ENCODE results near the gene CPNE5.
"Not testable (repeated sequence)": the region's sequence is repeated elsewhere in the genome, so short reads cannot be mapped to it uniquely, and the experiment has no call there.

CPNE5 gene

DNA sequence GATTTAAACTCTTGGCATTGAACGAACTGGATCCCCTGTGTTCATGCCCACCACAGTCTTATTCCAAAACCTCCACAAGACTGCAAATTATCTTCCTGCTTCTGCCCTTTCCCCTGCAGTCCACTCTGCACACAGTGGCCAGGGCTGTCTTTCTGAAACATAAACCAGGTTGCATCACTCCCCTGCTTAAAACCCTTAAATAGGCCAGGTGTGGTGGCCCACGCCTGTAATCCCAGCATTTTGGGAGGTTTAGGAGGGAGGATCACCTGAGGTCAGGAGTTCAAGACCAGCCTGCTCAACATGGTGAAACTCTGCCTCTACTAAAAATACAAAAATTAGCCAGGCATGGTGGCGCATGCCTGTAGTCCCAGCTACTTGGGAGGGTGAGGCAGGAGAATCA lies 26.2 kb downstream of the CPNE5 start:
- not testable (repeated sequence) for DNase-seq

GRCh38 chr6:36809941-36810803 lies 29.1 kb downstream of the CPNE5 start:
- no peak for DNase-seq

- DNase-seq: no peak
Observed at GRCh38 chr6:36809156-36809555, 30.1 kb downstream of the CPNE5 start.

- DNase-seq: no peak
Observed at GRCh38 chr6:36808634-36809033, 30.6 kb downstream of the CPNE5 start.

DNA sequence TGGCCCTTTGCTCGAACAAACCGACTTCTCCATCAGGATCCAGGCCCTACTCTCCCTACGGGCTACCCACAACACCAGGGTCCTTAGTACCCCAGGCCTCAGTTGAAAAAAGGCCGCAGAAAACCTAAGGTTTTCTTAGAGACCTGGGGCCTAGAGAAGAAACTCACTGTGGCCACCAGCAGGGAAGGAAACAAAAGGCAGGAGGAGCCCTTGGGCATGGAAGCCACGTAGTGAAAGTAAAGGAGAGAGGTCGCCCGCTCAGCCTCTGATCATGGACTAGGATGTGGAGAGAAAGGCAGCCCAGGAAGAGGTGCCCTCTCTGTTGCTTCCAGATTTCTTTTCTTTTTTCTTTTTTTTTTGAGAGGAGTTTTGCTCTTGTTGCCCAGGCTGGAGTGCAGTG lies 31.5 kb downstream of the CPNE5 start:
- DNase-seq: no peak

GRCh38 chr6:36807143-36807542 lies 32.1 kb downstream of the CPNE5 start:
- DNase-seq: no peak

DNA sequence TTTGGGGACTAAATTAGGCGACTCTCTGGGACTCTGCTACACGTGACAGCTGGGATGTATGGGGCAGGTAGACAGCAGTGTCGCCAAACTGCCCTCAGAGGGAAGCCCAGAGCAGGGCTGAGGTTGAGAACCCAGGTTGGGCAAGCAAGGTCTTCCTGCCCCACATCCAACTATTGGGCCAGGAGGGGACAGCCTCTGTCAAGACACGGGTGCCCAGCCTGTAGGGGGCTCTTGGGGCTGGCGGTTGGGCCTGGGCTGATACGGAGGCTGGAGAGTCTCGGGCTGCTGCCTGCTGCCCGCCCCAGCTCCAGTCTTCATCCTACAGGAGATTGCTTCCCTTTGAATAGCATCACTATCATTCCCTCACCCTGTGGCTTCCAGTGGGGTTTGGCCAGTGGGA lies 33.3 kb downstream of the CPNE5 start:
- DNase-seq: peak; percentile 21

- DNase-seq: no peak
Observed at GRCh38 chr6:36805096-36805797, 34.0 kb downstream of the CPNE5 start.

GRCh38 chr6:36804563-36804962 lies 34.7 kb downstream of the CPNE5 start:
- DNase-seq: no peak

- no peak for DNase-seq
Observed at GRCh38 chr6:36803908-36804307, 35.3 kb downstream of the CPNE5 start.

DNA sequence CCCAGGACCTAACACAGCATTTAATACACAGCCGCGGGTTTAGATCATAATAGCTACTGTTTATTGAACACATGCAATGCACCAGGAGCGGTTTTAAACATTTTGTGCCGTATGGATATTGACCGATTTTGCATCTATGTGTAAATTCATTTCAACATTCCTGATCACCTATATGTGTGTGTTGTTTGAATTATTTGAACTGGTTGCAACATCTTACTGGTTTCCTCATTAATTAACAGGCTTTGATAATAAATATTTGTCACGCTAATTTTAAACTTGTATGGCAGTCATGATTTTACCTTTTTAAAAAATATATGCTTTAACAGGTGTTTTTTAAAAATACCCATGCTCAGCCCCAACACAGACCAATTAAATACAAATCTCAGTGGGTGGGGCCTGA lies 35.8 kb downstream of the CPNE5 start:
- DNase-seq: no peak

- DNase-seq: no peak
Observed at GRCh38 chr6:36800223-36801076, 38.8 kb downstream of the CPNE5 start.

GRCh38 chr6:36798852-36799251 lies 40.4 kb downstream of the CPNE5 start:
- no peak for DNase-seq

DNA sequence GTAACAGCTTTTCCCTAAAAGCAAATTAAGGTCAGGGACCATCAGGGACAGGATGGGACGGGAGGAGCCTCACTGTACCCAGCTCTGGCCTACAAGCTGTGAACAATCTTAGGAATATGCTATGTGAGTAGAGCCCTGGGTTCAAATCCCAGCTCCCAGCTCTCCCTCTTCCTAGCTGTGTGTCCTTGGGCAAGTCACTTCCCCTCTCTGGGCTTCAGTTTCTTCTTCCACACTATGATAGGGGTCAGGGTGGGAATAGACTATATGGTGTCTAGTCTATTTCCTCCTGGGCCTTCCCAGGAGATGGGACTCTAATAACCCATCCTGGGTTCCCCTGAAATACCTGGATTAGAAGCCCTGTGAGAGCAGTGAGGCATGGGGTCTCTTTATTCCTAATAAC lies 41.6 kb downstream of the CPNE5 start:
- no peak for DNase-seq

- no peak for DNase-seq
Observed at GRCh38 chr6:36797055-36797454, 42.2 kb downstream of the CPNE5 start.

DNA sequence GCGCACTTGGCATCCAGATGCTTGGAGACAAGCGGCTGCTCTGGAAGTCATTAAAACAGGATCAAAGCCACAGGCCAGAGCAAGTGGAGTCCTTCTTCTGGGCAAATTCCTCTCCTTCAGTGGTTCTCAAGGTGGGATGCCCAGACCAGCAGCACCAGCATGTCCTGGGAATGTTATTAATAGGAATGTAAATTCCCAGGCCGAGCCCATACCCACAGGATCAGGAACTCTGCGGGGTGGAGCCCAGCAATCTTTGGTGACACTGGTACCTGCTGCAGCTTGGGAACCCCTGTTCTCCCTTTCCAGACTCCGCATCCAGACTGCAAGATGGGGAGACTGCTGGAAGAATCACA lies 44.6 kb downstream of the CPNE5 start:
- no peak for DNase-seq

GRCh38 chr6:36793913-36794712 lies 45.1 kb downstream of the CPNE5 start:
- no peak for DNase-seq

DNA sequence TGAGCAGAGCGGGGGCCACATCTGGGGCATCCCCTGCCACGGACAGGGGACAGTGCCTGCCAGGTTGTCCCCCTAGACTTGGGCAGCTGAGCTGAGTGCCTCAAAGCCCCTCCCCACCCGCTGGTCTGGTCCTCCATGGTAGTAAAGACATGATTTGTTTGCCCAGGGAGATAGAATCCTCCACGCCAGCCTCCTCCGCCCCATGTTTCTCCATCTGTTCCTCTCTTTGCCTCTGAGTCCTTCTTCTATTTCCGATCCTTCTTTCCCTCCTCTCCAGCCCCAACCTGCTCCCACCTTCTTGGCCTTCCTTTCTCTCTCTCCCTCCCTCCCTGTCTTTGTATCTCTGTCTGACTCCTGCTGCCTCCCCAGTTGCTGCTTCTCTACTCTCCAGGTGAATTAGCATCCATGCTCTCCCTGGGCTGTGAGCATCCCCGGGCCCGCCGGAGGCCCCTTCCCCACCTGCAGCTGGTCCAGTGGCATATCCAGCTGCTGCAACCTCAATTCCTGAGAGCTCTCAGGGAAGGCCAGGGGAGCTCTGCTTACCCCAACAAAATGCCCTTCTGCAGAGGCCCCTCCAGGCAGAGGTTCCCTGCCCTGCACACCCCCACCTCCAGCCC lies 45.8 kb downstream of the CPNE5 start:
- no peak for DNase-seq

DNA sequence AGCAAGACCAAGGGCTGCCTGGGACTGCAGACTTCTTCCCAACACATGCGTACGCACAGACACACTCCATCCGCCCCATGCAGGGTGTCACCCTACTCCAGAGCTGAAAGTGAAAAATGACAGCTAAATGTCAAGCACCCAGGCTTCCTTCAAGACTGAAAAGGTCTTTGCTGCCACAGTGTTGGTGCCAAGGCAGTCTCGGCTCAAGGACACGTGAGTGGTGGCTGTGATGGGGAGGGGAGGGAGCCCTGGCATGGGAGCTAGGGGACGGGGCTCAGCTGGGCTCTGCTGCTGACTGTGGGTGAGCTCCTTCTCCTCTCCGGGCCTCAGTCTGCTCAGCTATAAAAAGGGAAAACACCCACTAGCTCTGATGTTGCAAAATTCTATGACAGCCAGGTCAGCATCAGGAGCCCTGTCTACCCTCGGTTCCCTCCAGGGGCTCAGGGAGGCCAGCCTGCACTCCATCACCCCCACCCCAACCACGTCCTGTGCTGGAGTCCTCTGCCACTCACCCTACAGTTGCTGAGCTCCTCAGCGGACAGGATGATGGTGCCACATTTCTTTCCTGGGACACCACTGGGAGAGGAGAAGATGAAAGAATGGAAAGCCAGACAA lies 47.6 kb downstream of the CPNE5 start:
- no peak for DNase-seq

- no peak for DNase-seq
Observed at GRCh38 chr6:36791085-36791484, 48.2 kb downstream of the CPNE5 start.

GRCh38 chr6:36788768-36789167 lies 50.5 kb downstream of the CPNE5 start:
- no peak for DNase-seq

DNA sequence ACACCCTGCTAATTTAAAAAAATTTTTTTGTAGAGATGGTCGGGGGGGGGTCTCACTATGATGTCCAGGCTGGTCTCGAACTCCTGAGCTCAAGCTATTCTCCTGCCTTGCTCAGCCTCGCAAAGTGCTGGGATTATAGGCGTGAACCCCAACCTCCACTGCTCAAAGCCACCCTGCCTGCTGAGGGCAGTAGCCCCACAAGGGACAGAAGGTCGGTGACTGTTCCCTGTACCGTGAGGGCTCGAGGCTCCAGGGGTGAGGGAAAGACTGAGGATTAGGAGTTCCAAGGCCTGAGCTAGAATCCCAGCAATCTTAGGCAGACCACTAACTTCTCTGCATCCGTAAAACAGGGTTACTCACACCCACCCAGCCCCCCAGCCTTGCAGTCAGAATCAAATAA lies 51.1 kb downstream of the CPNE5 start:
- no peak for DNase-seq

Data from HCEC 1CT (cell line).